ENCODE results near the gene ARHGEF12.

Gene ARHGEF12

DNA sequence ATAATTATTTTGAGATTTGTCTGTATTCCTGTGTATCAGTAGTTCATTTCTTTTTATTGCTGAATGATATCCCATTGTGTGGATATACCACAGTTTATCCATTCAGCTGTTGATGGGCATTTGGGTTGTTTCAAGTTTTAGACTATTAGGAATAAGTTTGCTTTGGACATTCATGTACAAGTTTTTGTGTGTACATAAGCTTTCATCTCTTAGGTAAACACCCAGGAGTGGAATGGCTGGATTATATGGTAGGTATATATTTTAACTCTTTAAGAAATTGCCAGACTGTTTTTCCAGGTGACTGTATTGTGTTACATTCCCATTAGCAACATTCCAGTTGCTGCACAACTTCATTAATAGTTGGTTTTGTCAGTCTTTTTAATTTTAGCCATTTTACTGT is 52.0 kb downstream of the ARHGEF12 start:
- no peak for DNase-seq

- DNase-seq, result no peak
Observed at GRCh38 chr11:120389693-120390584, 53.7 kb downstream of the ARHGEF12 start.

DNA sequence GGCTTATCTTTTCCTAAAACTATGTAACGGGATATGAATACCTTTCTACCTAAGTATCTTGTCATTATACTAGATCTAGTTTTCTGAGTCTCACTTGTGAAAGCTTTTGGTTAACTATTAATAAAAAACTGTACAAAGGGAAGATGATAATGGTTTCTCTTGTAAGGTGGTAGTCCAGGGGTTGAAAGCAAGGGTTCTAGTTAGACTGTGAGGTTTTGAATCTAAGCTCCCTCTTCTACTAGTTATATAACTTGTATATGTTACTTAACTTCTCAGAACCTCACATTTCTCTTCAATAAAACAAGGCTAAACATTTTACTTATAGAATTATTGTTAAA is 54.3 kb downstream of the ARHGEF12 start:
- DNase-seq, result no peak

GRCh38 chr11:120391292-120391691 is 55.1 kb downstream of the ARHGEF12 start:
- no peak for DNase-seq

GRCh38 chr11:120391854-120392253 is 55.6 kb downstream of the ARHGEF12 start:
- no peak for DNase-seq

DNA sequence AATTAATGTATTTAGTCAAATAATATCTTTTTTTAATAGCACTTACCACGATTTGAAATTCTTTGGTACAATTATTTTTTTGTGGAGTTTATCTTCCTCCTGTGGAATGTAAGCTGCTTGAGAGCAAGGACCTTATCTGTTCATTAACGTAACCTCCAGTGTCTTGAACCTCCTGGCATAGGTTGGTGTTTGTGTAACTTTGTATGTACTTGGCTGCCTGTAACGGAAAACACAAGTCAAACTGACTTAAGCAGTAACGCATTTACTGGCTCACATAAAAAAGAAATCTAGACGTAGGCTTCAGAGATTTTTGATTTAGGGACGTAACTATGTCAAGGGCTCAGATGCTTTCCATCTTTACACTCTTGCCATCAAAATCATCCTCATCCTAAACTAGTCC is 56.1 kb downstream of the ARHGEF12 start:
- no peak for DNase-seq

DNA sequence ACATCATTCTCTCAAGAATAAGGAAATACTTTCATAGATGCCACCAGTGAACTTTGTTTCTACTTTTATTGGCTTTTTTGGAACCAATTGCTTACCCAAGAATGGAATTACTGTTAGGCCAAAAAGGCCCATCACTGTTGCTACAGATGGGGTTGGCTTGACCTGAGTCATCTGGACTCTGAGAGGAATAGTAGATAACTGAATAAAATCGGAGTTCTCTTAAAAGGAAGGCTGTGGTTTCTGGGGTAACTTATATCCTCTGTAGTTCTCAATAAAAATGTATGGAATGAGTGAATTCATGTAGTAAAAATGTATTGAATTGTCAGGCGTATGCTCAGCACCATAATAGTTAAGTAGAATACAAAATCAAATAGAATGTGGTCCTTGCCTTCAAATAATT is 56.6 kb downstream of the ARHGEF12 start:
- DNase-seq, result no peak

- no peak for DNase-seq
Observed at GRCh38 chr11:120394119-120394518, 57.9 kb downstream of the ARHGEF12 start.

DNA sequence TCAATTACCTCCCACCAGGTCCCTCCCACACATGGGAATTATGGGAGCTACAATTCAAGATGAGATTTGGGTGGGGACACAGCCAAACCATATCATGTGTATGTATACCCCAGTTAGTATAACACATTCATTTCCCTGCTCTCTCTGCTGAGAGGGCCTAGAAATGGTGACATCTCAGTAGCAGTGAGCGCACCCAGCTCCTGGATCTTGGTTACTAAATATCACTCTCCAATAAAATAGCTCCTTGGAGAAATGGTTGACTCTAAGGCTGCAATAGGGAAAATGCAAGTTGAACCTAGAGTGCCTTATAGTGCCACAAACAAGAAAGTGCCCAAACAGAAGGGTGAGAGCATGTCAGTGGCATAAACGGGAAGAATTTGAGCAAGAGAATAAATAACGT is 59.6 kb downstream of the ARHGEF12 start:
- no peak for DNase-seq

DNA sequence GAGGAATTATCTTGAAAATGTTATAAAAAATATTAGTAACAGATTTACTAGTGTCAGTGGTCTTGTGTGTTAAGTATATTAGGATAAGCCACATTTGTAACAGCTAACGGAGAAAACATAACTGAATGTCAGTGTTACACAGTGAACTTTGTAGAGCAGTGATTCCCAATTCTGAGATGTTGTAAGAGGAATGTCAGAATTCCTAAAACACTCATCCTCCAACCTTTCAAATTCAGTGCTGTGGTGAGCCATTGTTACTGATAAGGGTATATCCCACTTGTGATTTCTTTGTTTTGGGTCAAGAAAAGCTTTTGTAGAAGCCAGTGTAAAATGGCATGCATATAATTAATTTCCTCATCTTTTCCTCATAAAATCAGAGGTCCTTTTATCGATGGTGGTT is 61.9 kb downstream of the ARHGEF12 start:
- no peak for DNase-seq

GRCh38 chr11:120399307-120399706 is 63.1 kb downstream of the ARHGEF12 start:
- DNase-seq, result no peak

DNA sequence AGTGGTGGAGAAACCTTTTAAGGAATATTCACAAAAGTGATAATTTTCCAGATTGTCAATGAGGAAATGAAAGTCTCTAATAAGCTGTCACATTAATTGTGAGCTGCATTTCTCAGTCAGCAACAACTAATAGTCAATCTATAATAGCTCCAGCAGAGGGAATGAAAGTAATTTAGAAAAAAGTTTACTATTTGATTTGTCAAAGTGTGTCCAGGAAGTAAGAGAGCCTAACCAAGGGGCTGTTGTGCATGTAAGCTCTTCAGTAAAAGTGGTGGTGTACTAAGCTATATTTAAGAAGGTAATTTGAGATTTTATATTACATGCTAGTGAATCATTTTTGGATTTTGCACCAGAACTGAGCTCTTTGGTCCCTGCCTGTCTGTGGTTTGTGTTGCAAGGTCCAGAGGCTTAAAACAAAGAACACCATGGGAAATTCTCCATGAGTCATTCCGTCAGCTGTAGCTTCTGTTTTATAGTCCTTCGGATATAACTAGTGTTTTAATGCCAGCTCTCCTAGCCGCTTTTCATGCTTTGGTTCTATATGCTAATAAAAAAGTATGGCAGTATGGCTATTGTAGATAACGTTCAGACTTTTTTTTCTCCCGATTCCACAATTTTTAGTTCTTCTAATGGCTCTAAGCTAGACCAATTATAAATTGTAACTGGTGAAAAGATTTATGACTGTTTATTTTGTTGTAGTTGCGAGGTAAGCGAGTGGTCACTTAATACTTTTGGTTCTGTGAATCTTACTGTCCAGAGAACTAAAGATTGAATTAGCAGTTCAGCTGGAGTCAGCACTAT is 64.6 kb downstream of the ARHGEF12 start:
- DNase-seq, result no peak

GRCh38 chr11:120401506-120401905 is 65.3 kb downstream of the ARHGEF12 start:
- no peak for DNase-seq

GRCh38 chr11:120403966-120404365 is 67.8 kb downstream of the ARHGEF12 start:
- no peak for DNase-seq

- no peak for DNase-seq
Observed at GRCh38 chr11:120404495-120404894, 68.3 kb downstream of the ARHGEF12 start.

DNA sequence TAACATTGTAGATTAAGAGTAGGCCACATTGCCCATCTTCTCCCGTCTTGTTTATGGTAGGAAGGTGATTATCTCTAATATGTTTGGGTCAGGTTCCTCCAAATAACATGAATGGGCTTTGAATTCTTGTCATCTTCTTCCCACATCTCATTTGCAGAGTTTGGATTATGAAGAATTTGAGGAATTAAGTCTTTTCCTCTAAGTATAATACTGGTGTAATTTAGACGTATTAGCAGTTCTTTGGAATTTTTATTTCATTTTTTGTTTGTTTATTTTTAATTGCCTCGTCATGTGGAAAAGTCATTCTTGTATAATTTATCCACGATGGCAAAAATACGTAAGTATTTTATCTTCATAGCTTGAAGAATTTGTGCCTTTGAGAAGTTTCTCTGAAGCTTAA is 73.4 kb downstream of the ARHGEF12 start:
- DNase-seq, result no peak

DNA sequence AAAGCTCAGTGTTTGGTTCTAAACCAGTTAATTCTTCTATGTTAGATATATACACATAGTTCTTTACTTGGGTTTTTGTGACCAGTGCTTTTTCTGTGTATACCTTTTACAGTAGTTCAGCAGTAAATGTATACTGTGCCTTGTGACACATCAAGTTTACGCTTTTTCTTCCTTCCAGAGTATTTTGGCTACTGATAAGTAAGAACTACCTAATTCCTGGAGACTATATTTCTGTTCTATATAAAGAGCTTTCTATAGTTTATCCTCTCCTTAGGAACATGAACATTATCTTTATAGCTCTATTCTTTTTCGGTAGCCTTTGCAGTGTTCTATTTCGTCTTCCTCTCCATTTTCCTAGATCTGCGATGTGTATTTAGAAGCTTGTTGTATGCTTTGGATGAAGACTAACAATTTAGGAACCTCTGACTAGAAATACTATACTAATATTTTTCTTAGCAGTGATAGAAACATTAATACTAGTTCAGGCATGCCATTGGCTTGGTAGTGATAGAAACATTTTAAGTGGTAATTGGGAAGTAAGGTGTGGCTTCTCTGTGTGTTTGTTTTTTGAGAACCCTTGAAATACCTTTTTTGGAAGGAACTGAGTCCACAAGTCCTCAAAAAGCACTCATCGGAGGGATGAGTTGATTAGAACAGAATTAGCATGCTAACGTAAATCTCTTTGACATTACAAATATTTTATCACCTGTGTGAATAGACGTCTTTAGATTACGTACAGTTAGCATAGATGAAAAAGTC is 74.6 kb downstream of the ARHGEF12 start:
- no peak for DNase-seq

- DNase-seq, result no peak
Observed at GRCh38 chr11:120413480-120413879, 77.3 kb downstream of the ARHGEF12 start.

DNA sequence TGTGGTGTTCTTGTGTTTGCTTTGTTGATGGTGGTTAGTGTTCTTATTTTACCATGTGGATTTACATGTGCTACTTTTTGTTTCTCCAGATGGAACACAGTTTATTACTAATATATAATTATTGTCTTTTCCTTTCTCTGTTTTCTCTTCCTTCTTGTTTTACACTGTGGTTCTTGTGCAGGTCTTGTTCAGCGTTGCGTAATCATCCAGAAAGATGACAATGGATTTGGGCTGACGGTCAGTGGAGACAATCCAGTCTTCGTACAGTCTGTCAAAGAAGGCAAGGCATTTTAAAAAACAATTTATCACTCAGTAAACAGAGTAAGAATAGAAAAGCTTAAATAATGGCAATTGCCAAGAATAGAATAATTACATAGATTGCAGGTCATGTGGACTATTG is 84.4 kb downstream of the ARHGEF12 start:
- DNase-seq, result no peak

GRCh38 chr11:120424185-120424969 is 88.2 kb downstream of the ARHGEF12 start:
- no peak for DNase-seq

DNA sequence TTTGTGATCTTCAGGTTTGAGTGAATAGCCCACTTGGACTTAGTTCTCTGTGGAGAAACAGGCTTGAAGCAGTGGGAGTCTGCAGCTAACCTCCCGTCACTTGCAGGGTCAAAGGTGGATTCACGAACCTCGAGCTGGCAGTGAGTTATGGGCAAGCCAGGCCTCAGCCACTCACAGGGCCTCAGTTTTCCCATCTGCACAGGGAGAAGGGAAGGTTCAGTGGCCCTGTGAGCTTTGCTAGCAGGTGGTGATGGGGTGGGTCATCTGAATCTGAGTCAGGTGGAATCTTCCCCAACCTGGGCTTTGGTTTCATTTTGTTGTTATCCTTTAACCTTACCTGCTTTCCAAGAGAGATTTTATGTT is 88.7 kb downstream of the ARHGEF12 start:
- no peak for DNase-seq

DNA sequence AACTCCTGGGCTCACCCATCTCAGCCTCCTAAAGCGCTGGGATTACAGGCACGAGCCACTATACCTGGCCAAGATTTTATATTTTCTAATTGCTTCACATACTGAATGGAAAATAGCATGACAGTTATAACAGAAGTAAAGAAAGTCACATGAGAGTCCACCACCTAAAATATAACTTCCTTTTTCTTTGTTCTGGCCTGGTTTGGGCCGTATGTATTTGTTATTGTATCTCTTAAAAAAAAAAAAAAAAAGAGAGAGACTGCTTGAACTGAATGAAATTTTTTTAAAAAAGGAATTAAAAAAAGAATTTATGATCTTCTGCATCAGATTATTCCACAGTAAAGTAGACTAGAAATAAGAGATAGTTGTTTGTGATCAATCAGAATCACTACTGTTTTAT is 89.3 kb downstream of the ARHGEF12 start:
- no peak for DNase-seq

DNA sequence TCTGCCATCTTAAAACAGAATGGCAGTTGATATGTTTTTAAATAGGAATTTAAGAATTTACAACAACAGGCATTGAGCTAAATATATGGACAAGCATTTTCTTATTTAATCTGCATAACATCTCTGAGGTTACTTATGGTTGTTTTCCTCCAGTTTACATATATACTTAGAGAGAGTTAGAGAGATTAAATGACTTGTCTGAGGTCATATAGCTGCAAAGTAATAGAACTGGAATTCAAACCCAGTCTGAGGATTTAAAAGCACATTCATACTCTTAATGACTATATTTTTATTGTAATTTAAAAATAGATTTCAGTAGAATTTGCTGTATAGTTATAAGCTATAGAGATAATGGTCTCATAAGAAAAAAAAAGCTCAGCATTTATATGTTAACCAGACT is 93.9 kb downstream of the ARHGEF12 start:
- no peak for DNase-seq

All from T-helper 1 cell (primary cell).